BE2C (cell line): ENCODE measurements around the gene CERS1.

Experiments
- DNase-seq: peaks from one replicate; pipeline ENCODE4 v3.0.0-alpha.2; 2020
- H3K27me3 ChIP-seq: fragments of 250-450 bp; sonication (Bioruptor Pico); 2 replicates; pipeline ENCODE4 v1.5.1; 2020; ENCODE audit warnings: mild to moderate bottlenecking
- H3K36me3 ChIP-seq: fragments of 250-450 bp; sonication (Bioruptor Pico); 2 replicates; pipeline ENCODE4 v1.5.1; 2020; ENCODE audit warnings: mild to moderate bottlenecking
- H3K4me1 ChIP-seq: fragments of 250-450 bp; sonication (Bioruptor Pico); 2 replicates; pipeline ENCODE4 v1.5.1; 2020
- H3K4me3 ChIP-seq: 2 replicates; pipeline ENCODE4 v1.5.1; 2011; ENCODE audit warnings: low read depth, low read length
- H3K9me3 ChIP-seq: fragments of 250-450 bp; sonication (Bioruptor Pico); 2 replicates; pipeline ENCODE4 v1.5.1; 2020
- CTCF ChIP-seq: IDR thresholded peaks from 2 replicates; pipeline ENCODE4 v1.5.1; 2012; ENCODE audit warnings: mild to moderate bottlenecking, low read depth, low read length

The CERS1 gene

DNA sequence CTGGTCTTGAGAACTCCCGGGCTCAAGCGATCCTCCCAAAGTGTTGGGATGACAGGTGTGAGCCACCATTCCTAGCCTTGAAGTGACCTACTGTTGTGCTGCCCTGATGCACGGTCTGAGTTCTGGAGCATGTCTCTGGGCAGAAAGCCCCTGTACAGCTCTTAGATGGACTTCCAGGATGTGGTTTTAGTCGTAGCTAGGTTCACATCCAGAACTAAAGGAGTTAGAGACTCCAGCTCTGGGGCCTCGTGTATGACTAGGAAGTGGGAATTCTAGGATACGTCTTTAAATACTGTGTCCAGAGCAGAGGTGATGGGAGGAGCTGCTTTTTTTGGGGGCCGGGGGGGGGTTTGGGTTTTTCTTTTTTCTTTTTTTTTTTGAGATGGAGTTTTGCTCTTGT is 52.0 kb downstream of the CERS1 start:
- Histone ChIP-seq H3K27me3 (no peaks in the 10 kb centered on the region), H3K4me1 (peaks cover 25% of the 10 kb centered on the region), H3K36me3 (peaks cover 21% of the 10 kb centered on the region), H3K4me3 (no peak overlapping the region), H3K9me3 (no peaks in the 10 kb centered on the region)
- no peak for TF ChIP-seq CTCF
- no peak for DNase-seq

- no peaks in the 10 kb centered on the region for H3K27me3 ChIP-seq
- H3K4me3 ChIP-seq, result no peak overlapping the region
- no peak for TF ChIP-seq CTCF
- H3K36me3 ChIP-seq, result peaks cover 23% of the 10 kb centered on the region
- no peaks in the 10 kb centered on the region for H3K9me3 ChIP-seq
- H3K4me1 ChIP-seq, result peaks cover 7% of the 10 kb centered on the region
- no peak for DNase-seq
Observed at GRCh38 chr19:18842166-18842565, 53.8 kb downstream of the CERS1 start.

- DNase-seq, result no peak
- Histone ChIP-seq H3K27me3 (no peaks in the 10 kb centered on the region), H3K36me3 (peaks cover 22% of the 10 kb centered on the region), H3K9me3 (no peaks in the 10 kb centered on the region), H3K4me1 (no peaks in the 10 kb centered on the region; the same call in 1 of the 2 replicates), H3K4me3 (no peak overlapping the region)
- no peak for TF ChIP-seq CTCF
Observed at GRCh38 chr19:18841400-18841799, 54.6 kb downstream of the CERS1 start.

- no peak for DNase-seq
- TF ChIP-seq CTCF, result no peak
Observed at GRCh38 chr19:18840288-18841267, 55.4 kb downstream of the CERS1 start.

DNA sequence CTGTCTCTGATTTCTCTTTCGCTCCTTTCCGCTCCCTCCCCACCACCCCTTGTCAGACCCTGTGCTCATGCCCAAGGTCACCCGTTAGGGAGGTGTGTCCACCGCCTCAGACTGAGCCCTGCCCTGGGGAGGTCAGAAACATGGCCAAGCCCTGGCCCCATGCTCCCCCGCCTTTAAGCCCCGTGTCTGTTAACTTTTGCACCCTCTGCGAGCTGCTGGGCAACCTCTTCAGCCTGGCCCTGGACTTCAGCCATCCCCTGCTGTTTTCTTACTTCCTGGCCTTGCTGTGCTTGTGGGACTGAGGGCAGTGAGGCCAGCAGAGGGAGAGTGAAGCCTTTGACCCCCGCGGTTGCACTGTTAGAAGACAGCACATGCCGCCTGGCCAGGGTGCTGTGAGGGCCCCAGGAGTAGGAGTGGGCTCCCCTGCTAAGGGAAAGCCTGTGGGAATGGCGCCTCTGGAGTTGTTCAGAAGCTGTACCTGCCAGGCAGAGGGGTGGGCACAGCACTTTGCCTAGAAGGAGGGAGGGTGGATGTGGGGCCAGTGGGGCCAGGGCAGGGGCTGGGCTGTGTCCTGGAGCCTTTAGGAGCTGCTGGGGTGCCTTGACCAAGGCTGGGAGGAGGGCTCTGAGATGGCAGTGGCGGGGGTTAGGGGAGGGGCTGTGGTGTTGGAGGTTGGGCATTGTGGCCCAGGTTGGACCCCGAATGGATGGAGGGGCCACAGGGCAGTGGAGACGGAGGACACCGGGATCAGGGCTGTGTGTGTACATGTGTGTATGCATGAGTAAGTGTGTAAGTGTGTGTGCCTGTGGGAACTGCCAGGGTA is 56.3 kb downstream of the CERS1 start:
- H3K36me3 ChIP-seq, result peaks cover 27% of the 10 kb centered on the region
- TF ChIP-seq CTCF, result no peak

More at GRCh38 chr19:18840288-18841267, 55.4 kb downstream of the CERS1 start:
- Histone ChIP-seq H3K4me3 (no peak overlapping the region), H3K9me3 (no peaks in the 10 kb centered on the region), H3K36me3 (peaks cover 18% of the 10 kb centered on the region), H3K4me1 (no peaks in the 10 kb centered on the region), H3K27me3 (no peaks in the 10 kb centered on the region)

More for the DNA sequence above, 56.3 kb downstream of the CERS1 start:
- DNase-seq, result no peak
- H3K27me3 ChIP-seq, result no peaks in the 10 kb centered on the region
- no peak overlapping the region for H3K4me3 ChIP-seq
- H3K9me3 ChIP-seq, result no peaks in the 10 kb centered on the region
- no peaks in the 10 kb centered on the region for H3K4me1 ChIP-seq
